H54 (cell line): ENCODE data around the gene PAGE2B.

Experiments
- DNase-seq: peaks from one replicate; pipeline ENCODE4 v3.0.0; 2011; ENCODE audit warnings: low spot score, mixed read lengths; ENCODE audit not compliant: insufficient read length
- FAIRE-seq: peaks from 3 replicates; lab custom pipeline; 2011; peaks lifted over from hg19 to GRCh38; lab: Jason Lieb, UNC
- POLR2A ChIP-seq: IDR thresholded peaks from 2 replicates; pipeline ENCODE4 v1.6.1; 2011; ENCODE audit warnings: low read depth, mild to moderate bottlenecking, low read length

The PAGE2B gene

GRCh38 chrX:55127692-55128091 lies 52.9 kb downstream of the PAGE2B start:
- no peak for TF ChIP-seq POLR2A
- FAIRE-seq, result no peak
- no peak for DNase-seq
